ENCODE results near the gene SLC39A11.

DNA sequence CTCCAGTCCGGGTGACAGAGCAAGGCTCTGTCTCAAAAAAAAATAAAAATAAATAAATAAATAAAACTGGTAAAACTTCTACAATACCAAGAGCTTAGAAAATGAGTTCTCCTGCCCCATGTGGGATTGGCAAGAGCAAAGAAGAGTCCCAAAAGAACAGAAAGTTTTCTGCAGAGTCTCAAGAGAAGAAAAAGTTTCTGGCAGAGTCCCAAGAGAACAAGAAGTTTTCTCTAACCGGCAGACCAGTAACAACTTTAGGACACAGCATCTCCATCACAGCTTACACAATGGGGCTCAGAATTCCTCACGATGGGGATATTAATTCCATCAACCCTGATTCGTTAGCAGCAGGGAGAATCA is 1.1 kb downstream of the SLC39A11 start:
- TF ChIP-seq, protein P1, sequence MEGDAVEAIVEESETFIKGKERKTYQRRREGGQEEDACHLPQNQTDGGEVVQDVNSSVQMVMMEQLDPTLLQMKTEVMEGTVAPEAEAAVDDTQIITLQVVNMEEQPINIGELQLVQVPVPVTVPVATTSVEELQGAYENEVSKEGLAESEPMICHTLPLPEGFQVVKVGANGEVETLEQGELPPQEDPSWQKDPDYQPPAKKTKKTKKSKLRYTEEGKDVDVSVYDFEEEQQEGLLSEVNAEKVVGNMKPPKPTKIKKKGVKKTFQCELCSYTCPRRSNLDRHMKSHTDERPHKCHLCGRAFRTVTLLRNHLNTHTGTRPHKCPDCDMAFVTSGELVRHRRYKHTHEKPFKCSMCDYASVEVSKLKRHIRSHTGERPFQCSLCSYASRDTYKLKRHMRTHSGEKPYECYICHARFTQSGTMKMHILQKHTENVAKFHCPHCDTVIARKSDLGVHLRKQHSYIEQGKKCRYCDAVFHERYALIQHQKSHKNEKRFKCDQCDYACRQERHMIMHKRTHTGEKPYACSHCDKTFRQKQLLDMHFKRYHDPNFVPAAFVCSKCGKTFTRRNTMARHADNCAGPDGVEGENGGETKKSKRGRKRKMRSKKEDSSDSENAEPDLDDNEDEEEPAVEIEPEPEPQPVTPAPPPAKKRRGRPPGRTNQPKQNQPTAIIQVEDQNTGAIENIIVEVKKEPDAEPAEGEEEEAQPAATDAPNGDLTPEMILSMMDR (IDR thresholded peaks at IDR 0.05; ENCODE audit: insufficient read depth, low read length), result no peak
- no peak for TF ChIP-seq GABPA (IDR thresholded peaks at IDR 0.05; ENCODE audit: low read depth)
- TF ChIP-seq, protein P2, sequence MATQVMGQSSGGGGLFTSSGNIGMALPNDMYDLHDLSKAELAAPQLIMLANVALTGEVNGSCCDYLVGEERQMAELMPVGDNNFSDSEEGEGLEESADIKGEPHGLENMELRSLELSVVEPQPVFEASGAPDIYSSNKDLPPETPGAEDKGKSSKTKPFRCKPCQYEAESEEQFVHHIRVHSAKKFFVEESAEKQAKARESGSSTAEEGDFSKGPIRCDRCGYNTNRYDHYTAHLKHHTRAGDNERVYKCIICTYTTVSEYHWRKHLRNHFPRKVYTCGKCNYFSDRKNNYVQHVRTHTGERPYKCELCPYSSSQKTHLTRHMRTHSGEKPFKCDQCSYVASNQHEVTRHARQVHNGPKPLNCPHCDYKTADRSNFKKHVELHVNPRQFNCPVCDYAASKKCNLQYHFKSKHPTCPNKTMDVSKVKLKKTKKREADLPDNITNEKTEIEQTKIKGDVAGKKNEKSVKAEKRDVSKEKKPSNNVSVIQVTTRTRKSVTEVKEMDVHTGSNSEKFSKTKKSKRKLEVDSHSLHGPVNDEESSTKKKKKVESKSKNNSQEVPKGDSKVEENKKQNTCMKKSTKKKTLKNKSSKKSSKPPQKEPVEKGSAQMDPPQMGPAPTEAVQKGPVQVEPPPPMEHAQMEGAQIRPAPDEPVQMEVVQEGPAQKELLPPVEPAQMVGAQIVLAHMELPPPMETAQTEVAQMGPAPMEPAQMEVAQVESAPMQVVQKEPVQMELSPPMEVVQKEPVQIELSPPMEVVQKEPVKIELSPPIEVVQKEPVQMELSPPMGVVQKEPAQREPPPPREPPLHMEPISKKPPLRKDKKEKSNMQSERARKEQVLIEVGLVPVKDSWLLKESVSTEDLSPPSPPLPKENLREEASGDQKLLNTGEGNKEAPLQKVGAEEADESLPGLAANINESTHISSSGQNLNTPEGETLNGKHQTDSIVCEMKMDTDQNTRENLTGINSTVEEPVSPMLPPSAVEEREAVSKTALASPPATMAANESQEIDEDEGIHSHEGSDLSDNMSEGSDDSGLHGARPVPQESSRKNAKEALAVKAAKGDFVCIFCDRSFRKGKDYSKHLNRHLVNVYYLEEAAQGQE (IDR thresholded peaks at IDR 0.05; ENCODE audit: insufficient replicate concordance, low read depth), result no peak
- no peak for TF ChIP-seq POLR2AphosphoS5 (IDR thresholded peaks at IDR 0.05; ENCODE audit: low read depth)
- TF ChIP-seq SPI1 (IDR thresholded peaks at IDR 0.05; ENCODE audit: borderline replicate concordance, low read depth), result no peak

Data from HL-60 (cell line).